Neuron (in vitro differentiated cells): ENCODE measurements around the gene TNFSF15.

Source experiments
- H2AFZ ChIP-seq: one replicate; pipeline ENCODE4 v1.6.1; 2013; ENCODE audit warnings: low read depth, mild to moderate bottlenecking, inconsistent platforms, low read length, moderate library complexity
- H3K27me3 ChIP-seq: one replicate; pipeline ENCODE4 v1.6.1; 2013; ENCODE audit warnings: low read length; ENCODE audit not compliant: insufficient read depth
- H3K36me3 ChIP-seq: one replicate; pipeline ENCODE4 v1.6.1; 2013; ENCODE audit warnings: low read length; ENCODE audit not compliant: insufficient read depth
- H3K4me1 ChIP-seq: one replicate; pipeline ENCODE4 v1.6.1; 2013; ENCODE audit warnings: low read length; ENCODE audit not compliant: insufficient read depth
- H3K4me3 ChIP-seq: 2 replicates; pipeline ENCODE4 v1.5.1; 2013; ENCODE audit warnings: mild to moderate bottlenecking, low read length, moderate library complexity
- H3K9me3 ChIP-seq: one replicate; pipeline ENCODE4 v1.6.1; 2013; ENCODE audit warnings: low read length

The TNFSF15 gene

GRCh38 chr9:114805670-114806525 lies at the start of gene TNFSF15:
Gene TNFSF15 (minus strand): TSS chr9:114806039. CDS start chr9:114806012, 27 bp downstream.
- Histone ChIP-seq H3K4me3 (no peak within 1 kb of the TSS), H3K27me3 (no peaks in the 10 kb centered on the region), H3K36me3 (no peaks in the 10 kb centered on the region), H3K9me3 (no peaks in the 10 kb centered on the region), H3K4me1 (no peaks in the 10 kb centered on the region), H2AFZ (no peak within 1 kb of the TSS)

- Histone ChIP-seq H3K4me1 (no peaks in the 10 kb centered on the region), H3K27me3 (no peaks in the 10 kb centered on the region), H3K9me3 (no peaks in the 10 kb centered on the region), H2AFZ (no peak overlapping the region), H3K4me3 (no peak overlapping the region), H3K36me3 (no peaks in the 10 kb centered on the region)
Observed at GRCh38 chr9:114855488-114855887, 49.6 kb upstream of the TNFSF15 start.

- Histone ChIP-seq H3K4me1 (no peaks in the 10 kb centered on the region), H3K36me3 (no peaks in the 10 kb centered on the region), H3K4me3 (no peak overlapping the region), H3K9me3 (no peaks in the 10 kb centered on the region), H3K27me3 (no peaks in the 10 kb centered on the region), H2AFZ (no peak overlapping the region)
Observed at GRCh38 chr9:114854736-114855355, 49.0 kb upstream of the TNFSF15 start.

- Histone ChIP-seq H3K4me1 (no peaks in the 10 kb centered on the region), H2AFZ (no peak overlapping the region), H3K9me3 (no peaks in the 10 kb centered on the region), H3K4me3 (no peak overlapping the region), H3K36me3 (no peaks in the 10 kb centered on the region), H3K27me3 (no peaks in the 10 kb centered on the region)
Observed at GRCh38 chr9:114853071-114853855, 47.4 kb upstream of the TNFSF15 start.

- Histone ChIP-seq H3K27me3 (no peaks in the 10 kb centered on the region), H3K4me1 (no peaks in the 10 kb centered on the region), H2AFZ (no peak overlapping the region), H3K9me3 (no peaks in the 10 kb centered on the region), H3K4me3 (no peak overlapping the region), H3K36me3 (no peaks in the 10 kb centered on the region)
Observed at GRCh38 chr9:114852050-114852594, 46.3 kb upstream of the TNFSF15 start.

GRCh38 chr9:114851306-114851705 lies 45.5 kb upstream of the TNFSF15 start:
- Histone ChIP-seq H3K36me3 (no peaks in the 10 kb centered on the region), H3K4me1 (no peaks in the 10 kb centered on the region), H2AFZ (no peak overlapping the region), H3K27me3 (no peaks in the 10 kb centered on the region), H3K9me3 (no peaks in the 10 kb centered on the region), H3K4me3 (no peak overlapping the region)

- Histone ChIP-seq H2AFZ (no peak overlapping the region), H3K4me3 (no peak overlapping the region), H3K36me3 (no peaks in the 10 kb centered on the region), H3K9me3 (no peaks in the 10 kb centered on the region), H3K27me3 (no peaks in the 10 kb centered on the region), H3K4me1 (no peaks in the 10 kb centered on the region)
Observed at GRCh38 chr9:114850871-114851270, 45.0 kb upstream of the TNFSF15 start.

GRCh38 chr9:114849450-114849849 lies 43.6 kb upstream of the TNFSF15 start:
- H3K4me1 ChIP-seq: no peaks in the 10 kb centered on the region
- H3K36me3 ChIP-seq: no peaks in the 10 kb centered on the region
- no peak overlapping the region for H3K4me3 ChIP-seq
- H2AFZ ChIP-seq: no peak overlapping the region
- no peaks in the 10 kb centered on the region for H3K9me3 ChIP-seq
- H3K27me3 ChIP-seq: no peaks in the 10 kb centered on the region

GRCh38 chr9:114847492-114848417 lies 41.9 kb upstream of the TNFSF15 start:
- Histone ChIP-seq H3K9me3 (no peaks in the 10 kb centered on the region), H3K4me1 (no peaks in the 10 kb centered on the region), H3K27me3 (no peaks in the 10 kb centered on the region), H3K4me3 (no peak overlapping the region), H2AFZ (no peak overlapping the region), H3K36me3 (no peaks in the 10 kb centered on the region)

- Histone ChIP-seq H3K4me1 (no peaks in the 10 kb centered on the region), H3K9me3 (no peaks in the 10 kb centered on the region), H3K36me3 (no peaks in the 10 kb centered on the region), H2AFZ (no peak overlapping the region), H3K27me3 (no peaks in the 10 kb centered on the region), H3K4me3 (no peak overlapping the region)
Observed at GRCh38 chr9:114845373-114845772, 39.5 kb upstream of the TNFSF15 start.

GRCh38 chr9:114844766-114845165 lies 38.9 kb upstream of the TNFSF15 start:
- no peaks in the 10 kb centered on the region for H3K27me3 ChIP-seq
- no peak overlapping the region for H2AFZ ChIP-seq
- H3K36me3 ChIP-seq: no peaks in the 10 kb centered on the region
- no peaks in the 10 kb centered on the region for H3K4me1 ChIP-seq
- no peak overlapping the region for H3K4me3 ChIP-seq
- H3K9me3 ChIP-seq: no peaks in the 10 kb centered on the region

GRCh38 chr9:114837923-114838322 lies 32.1 kb upstream of the TNFSF15 start:
- Histone ChIP-seq H3K36me3 (no peaks in the 10 kb centered on the region), H3K9me3 (no peaks in the 10 kb centered on the region), H3K4me1 (no peaks in the 10 kb centered on the region), H3K27me3 (no peaks in the 10 kb centered on the region), H3K4me3 (no peak overlapping the region), H2AFZ (no peak overlapping the region)
